Activated CD4-positive, alpha-beta T cell treated with anti-CD3 and anti-CD28 coated beads, Interleukin-2, amount 50 U/mL, for 48 hours (primary cell): ENCODE measurements around the gene FXYD5.
A peak's percentile ranks its signal among the peaks of the same experiment; 100 is the strongest.

Experiments used
- DNase-seq, 2 experiments: peaks; one replicate each; pipeline ENCODE4 v3.0.0-alpha.2; 2020

The FXYD5 gene

GRCh38 chr19:35154525-35155406, at the start of gene FXYD5:
Gene FXYD5 (plus strand): TSS chr19:35154735. CDS start chr19:35155551, 816 bp downstream.
- peak; percentile 88 to 91 for DNase-seq

GRCh38 chr19:35105047-35105410, 49.5 kb upstream of the FXYD5 start:
- DNase-seq, result no peak

- DNase-seq, result no peak
Observed at GRCh38 chr19:35105411-35106290, 48.9 kb upstream of the FXYD5 start.

GRCh38 chr19:35106291-35106583, 48.3 kb upstream of the FXYD5 start:
- no peak for DNase-seq

GRCh38 chr19:35106898-35107541, 47.5 kb upstream of the FXYD5 start:
- no peak for DNase-seq

- DNase-seq, result peak; percentile 34 to 46
Observed at GRCh38 chr19:35107545-35107944, 47.0 kb upstream of the FXYD5 start.

- DNase-seq, result no peak
Observed at GRCh38 chr19:35108730-35109129, 45.8 kb upstream of the FXYD5 start.

GRCh38 chr19:35109395-35110112, 45.0 kb upstream of the FXYD5 start:
- DNase-seq, result no peak

- no peak for DNase-seq
Observed at GRCh38 chr19:35110974-35111373, 43.6 kb upstream of the FXYD5 start.

- no peak for DNase-seq
Observed at GRCh38 chr19:35112995-35113688, 41.4 kb upstream of the FXYD5 start.

GRCh38 chr19:35114353-35115176, 40.0 kb upstream of the FXYD5 start:
- peak; percentile 76 to 81 for DNase-seq

- DNase-seq, result no peak
Observed at GRCh38 chr19:35115177-35115951, 39.2 kb upstream of the FXYD5 start, which contains the start of gene FXYD3. Gene FXYD3 (plus strand): TSS chr19:35115823. CDS start chr19:35119377, 3,554 bp downstream.

GRCh38 chr19:35116072-35116801, 38.3 kb upstream of the FXYD5 start:
- no peak for DNase-seq

- no peak for DNase-seq
Observed at GRCh38 chr19:35117116-35117515, 37.4 kb upstream of the FXYD5 start.

GRCh38 chr19:35117799-35118198, 36.7 kb upstream of the FXYD5 start:
- DNase-seq, result no peak

GRCh38 chr19:35118268-35119020, 36.1 kb upstream of the FXYD5 start:
- no peak for DNase-seq

GRCh38 chr19:35119091-35119490, 35.4 kb upstream of the FXYD5 start:
- DNase-seq, result no peak

GRCh38 chr19:35119578-35120155, 34.9 kb upstream of the FXYD5 start:
- no peak for DNase-seq
